Measurements from ENCODE around the gene TSHZ2.

TSHZ2 gene

GRCh38 chr20:53258741-53259140 is 286.6 kb downstream of the TSHZ2 start:
- DNase-seq: no peak

GRCh38 chr20:53260168-53260567 is 288.0 kb downstream of the TSHZ2 start:
- DNase-seq: no peak

GRCh38 chr20:53260591-53260990 is 288.4 kb downstream of the TSHZ2 start:
- DNase-seq: no peak

- DNase-seq: no peak
These were observed 290.2 kb downstream of the TSHZ2 start for GRCh38 chr20:53262365-53262764.

- no peak for DNase-seq
These were observed 291.6 kb downstream of the TSHZ2 start for GRCh38 chr20:53263554-53264438.

GRCh38 chr20:53264604-53265003 is 292.4 kb downstream of the TSHZ2 start:
- no peak for DNase-seq

GRCh38 chr20:53265304-53265875 is 293.2 kb downstream of the TSHZ2 start:
- no peak for DNase-seq

GRCh38 chr20:53269380-53269779 is 297.2 kb downstream of the TSHZ2 start:
- DNase-seq: no peak

- DNase-seq: no peak
These were observed 298.7 kb downstream of the TSHZ2 start for GRCh38 chr20:53270792-53271375.

- no peak for DNase-seq
These were observed 302.2 kb downstream of the TSHZ2 start for GRCh38 chr20:53274365-53274764.

- DNase-seq: no peak
These were observed 302.6 kb downstream of the TSHZ2 start for GRCh38 chr20:53274807-53275206.

- DNase-seq: no peak
These were observed 304.0 kb downstream of the TSHZ2 start for GRCh38 chr20:53276143-53276542.

GRCh38 chr20:53278555-53278954 is 306.4 kb downstream of the TSHZ2 start:
- DNase-seq: no peak

GRCh38 chr20:53279735-53280134 is 307.6 kb downstream of the TSHZ2 start:
- no peak for DNase-seq

- no peak for DNase-seq
These were observed 309.5 kb downstream of the TSHZ2 start for GRCh38 chr20:53281557-53282117.

GRCh38 chr20:53282217-53282955 is 310.2 kb downstream of the TSHZ2 start:
- DNase-seq: no peak

- DNase-seq: no peak
These were observed 310.9 kb downstream of the TSHZ2 start for GRCh38 chr20:53283011-53283410.

- no peak for DNase-seq
These were observed 311.4 kb downstream of the TSHZ2 start for GRCh38 chr20:53283597-53283996.

- no peak for DNase-seq
These were observed 312.1 kb downstream of the TSHZ2 start for GRCh38 chr20:53284256-53284655.

GRCh38 chr20:53284696-53285095 is 312.5 kb downstream of the TSHZ2 start:
- DNase-seq: no peak

GRCh38 chr20:53287357-53288042 is 315.3 kb downstream of the TSHZ2 start:
- no peak for DNase-seq

- DNase-seq: no peak
These were observed 319.4 kb downstream of the TSHZ2 start for GRCh38 chr20:53291548-53291947.

Data from CD4-positive, alpha-beta T cell treated with Interleukin-21 for 1 hour (primary cell).